OCI-LY7 (cell line): ENCODE results near the gene SPRED2.

Experiments used
- EZH2phosphoT487 ChIP-seq: fragments of 200-600 bp; sonication (generic); IDR thresholded peaks from 2 replicates; pipeline ENCODE4 v1.6.1; 2018; ENCODE audit warnings: low read depth, borderline replicate concordance, mild to moderate bottlenecking, mixed run types, antibody characterized with exemption, low read length, moderate library complexity, mixed read lengths
- TF ChIP-seq, protein P1 (sequence below): fragments of 200-600 bp; sonication (generic); conservative IDR thresholded peaks from 2 replicates; pipeline ENCODE4 v1.5.1; 2014; ENCODE audit warnings: mild to moderate bottlenecking, antibody characterized with exemption, low read length, moderate library complexity, mixed read lengths

DNA sequence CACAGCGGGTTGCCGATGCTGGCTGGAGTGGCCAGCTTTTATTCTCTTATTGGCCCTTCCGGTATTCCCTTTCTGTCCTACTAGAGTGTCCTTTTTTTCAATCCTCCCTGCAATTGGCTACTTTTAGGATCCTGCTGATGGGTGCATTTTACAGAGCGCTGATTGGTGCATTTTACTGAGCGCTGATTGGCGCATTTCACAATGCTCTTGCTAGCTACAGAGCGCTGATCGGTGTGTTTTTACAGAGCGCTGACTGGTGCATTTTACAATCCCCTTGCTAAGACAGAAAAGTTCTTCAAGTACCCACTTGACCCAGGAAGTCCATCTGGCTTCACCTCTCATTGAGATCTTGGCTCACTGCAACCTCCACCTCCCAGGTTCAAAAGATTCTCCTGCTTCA lies 44.4 kb upstream of the SPRED2 start:
- TF ChIP-seq, protein P1, sequence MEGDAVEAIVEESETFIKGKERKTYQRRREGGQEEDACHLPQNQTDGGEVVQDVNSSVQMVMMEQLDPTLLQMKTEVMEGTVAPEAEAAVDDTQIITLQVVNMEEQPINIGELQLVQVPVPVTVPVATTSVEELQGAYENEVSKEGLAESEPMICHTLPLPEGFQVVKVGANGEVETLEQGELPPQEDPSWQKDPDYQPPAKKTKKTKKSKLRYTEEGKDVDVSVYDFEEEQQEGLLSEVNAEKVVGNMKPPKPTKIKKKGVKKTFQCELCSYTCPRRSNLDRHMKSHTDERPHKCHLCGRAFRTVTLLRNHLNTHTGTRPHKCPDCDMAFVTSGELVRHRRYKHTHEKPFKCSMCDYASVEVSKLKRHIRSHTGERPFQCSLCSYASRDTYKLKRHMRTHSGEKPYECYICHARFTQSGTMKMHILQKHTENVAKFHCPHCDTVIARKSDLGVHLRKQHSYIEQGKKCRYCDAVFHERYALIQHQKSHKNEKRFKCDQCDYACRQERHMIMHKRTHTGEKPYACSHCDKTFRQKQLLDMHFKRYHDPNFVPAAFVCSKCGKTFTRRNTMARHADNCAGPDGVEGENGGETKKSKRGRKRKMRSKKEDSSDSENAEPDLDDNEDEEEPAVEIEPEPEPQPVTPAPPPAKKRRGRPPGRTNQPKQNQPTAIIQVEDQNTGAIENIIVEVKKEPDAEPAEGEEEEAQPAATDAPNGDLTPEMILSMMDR: no peak
- TF ChIP-seq EZH2phosphoT487: no peak
